HG03354 (cell line): ENCODE data around the gene NRG2.
A peak's percentile ranks its signal among the peaks of the same experiment; 100 is the strongest.

Experiments
- ATAC-seq: cut with Tn5 transposase; IDR thresholded peaks from one replicate; pipeline ENCODE4 v1.9.1; 2021; ENCODE audit warnings: mild to moderate bottlenecking; ENCODE audit not compliant: unreplicated experiment, poor library complexity, severe bottlenecking

The NRG2 gene

DNA sequence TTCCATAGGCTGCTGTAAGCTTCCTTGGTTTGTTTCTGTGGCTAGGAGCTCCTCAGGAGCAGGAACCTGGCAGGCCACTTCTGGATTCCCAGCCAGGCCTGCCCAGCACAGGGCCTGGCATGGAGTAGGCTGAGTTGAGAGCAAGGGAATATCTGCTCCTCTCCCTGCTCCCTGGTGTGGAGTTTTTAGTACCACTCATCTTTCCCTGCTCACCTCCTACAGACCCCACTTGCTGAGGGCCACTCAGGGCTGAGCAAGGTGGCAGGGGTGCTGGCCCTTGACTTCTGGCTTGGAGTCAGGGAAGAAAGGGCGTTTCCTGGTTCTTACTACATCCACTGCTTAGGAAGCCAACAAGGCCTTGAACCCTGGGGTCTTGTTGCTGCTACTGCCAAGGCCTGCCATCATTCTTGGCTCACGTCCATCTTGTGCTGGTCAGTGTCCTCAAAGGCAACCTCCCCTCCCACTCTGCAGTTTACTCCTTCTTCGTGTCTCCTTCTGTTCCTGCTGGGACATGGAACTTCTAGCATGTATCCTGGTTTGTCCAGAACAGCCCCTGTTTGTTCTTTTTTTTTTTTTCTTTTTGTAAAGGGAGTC, 192.6 kb downstream of the NRG2 start:
- no peak for ATAC-seq

DNA sequence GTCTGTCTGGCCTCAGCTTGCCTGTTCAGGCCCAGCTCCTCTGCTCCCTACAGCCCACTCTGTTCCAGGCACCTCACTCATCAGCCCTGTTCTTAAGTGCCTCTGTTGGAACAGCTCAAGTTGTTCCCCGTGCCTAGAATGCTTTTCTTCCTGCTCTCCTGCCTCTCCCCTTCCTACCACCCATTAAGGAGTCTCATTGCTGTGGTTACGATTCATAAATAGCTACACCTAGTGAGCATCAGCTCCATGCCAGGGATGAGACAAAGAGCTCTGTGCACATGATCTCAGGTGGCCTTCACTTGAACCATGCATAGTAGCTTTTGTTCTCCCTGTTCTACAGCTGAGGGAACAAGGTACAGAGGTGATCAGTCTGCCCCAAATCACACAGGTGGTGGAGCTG, 193.2 kb downstream of the NRG2 start:
- ATAC-seq: no peak

GRCh38 chr5:139849501-139849900, 193.6 kb downstream of the NRG2 start:
- ATAC-seq: no peak

DNA sequence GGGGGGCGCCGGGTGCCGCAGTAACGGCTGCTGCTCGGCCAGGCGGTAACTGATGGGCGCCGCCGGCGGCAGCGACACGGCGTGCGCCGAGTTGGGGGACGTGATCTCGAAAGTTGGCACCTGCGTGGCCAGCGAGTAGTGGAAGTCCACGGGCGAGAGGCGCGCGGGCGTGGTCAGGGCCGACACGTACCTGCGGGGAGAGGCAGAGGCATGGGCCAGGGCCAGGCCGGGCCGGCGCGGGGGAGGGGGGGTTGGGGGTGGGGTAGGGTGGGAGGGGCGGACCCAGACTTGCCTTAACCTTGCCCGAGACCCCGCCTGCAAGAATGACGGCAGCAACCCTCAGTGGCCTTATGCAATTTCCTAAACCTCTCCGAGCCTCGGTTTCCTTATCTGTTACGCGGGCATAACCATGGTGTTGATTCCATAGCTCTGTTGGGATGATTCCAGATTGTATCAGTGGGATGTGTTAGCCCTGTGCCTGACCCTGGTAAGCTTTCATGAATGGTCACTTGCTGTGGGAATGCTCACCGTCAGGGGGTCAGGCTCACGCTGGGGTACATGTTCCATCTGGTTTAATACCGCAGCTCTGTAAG, 194.5 kb downstream of the NRG2 start:
- peak; percentile 20 for ATAC-seq

DNA sequence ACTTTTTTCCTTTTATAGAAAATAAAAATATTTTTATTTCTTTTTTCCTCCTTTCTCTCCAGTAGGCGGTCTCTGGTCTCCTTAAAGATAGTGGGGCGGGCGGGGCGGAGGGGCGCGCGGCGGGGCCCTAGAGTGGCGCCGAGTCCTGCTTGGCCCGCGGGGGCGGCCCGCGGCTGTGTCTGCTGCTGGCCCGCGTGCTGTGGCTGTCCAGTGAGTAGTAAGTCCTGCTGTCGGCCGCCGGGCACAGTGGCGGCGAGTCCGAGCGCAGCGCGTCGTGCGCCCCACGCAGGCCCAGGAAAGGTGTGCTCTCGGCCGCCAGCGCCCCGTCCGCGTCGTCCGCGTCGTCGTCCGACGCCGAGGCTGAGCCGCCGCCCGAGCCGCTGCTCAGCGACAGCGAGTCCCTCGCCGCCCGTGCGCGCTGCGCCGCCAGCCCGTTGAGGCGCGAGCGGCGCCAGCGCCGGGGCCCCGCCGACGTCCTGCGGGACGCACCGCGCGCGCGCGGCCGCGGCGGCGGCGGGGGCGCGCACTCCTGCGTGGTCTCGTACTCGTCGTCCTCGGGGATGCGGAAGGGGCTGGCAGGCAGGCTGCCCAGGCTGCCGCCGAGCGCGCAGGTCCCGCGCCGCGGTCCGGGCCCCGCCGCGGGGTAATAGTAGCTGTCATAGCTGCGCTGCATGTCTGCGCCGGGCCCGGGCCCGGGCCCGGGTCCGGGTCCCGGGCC, 195.2 kb downstream of the NRG2 start:
- peak; percentile 67 for ATAC-seq

DNA sequence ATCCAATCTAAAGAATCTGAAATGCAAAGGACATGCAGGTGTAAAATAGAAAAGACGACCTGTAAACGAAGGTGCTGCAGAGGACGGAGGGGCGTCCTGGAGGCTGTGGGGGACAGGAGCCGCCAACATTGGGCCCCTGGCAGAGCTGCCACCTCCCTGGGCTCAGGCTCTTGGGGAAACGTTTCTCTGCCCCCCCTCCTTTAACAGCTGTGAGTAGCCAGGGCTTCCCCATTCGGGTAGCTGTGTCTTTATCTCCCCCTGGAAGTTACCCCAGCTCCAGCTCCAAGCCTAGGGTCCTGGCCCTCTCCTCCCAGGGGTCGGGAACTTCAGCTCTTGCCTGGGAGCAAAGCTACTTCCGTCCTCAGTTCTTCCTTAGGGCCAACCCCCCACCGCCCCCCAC, 196.0 kb downstream of the NRG2 start:
- ATAC-seq: no peak

DNA sequence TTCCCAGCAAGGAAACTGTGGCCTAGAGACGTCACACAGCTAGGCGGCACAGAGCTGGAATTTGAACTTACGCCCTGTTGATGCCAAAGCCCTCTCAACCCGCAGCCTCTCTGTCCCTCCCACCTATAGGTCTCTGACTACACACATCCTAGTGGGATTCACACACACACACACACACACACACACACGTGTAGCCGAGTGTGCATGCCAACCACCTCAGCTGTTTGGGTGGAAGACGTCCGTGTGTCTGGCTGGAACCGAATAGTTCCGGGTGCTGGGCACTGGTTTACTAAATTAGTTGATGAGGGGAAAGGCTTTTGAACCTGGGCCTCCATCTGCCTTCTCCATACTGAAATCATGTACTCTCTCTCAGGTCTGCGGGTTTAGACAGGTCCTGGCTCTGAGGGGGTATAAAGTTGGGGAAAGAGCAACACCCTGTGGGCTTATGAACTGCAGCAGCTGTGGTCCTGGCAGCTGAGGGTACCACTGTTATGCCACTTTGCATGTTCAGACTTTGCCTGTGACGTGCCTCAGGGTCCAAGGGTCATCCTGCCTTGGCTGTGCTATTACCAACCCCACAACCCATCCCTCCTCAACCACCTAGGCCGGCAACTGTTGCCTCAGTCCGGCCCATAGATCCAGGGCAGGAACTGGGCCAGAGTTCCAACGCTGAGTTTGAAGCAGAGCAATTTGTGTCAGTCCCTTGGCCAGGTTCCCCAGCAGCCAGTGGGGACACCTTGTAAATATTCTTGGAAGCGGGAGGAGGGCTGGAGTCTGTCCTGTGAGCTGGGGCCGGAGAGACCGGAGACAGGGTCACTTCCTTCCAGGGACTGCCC, 197.0 kb downstream of the NRG2 start:
- no peak for ATAC-seq

DNA sequence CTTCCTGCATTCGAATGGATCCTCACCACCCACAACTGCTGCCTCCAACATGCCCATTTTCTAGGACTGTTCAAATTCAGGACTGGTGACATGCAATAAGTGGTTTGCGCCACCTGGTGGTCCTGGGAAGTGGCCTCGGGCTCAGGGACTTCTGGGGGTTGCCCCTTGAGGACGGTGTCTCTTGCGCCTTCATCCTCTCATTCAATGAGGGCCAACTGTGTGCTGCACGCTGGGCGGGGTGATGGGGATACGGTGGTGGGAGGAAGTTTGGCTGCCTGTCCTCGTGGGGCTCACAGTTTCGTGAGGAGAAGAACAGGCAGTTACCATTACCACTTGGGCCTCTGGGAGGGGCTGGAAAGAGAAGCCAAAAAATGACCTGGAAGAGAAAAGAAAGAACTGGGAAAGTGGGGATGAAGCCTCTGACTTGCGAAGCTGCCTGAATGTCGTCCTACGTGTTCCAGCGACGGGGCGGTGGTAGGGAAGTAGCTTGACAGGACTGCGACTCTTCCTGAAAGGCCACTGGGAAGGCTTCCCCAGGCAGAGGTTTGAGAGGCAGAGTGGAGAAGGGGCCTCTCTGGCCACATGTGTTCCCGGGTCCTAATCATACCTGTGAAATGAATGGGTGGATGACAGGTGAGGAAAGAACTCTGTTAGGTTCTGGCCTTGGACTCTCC, 198.5 kb downstream of the NRG2 start:
- peak; percentile 56 for ATAC-seq

DNA sequence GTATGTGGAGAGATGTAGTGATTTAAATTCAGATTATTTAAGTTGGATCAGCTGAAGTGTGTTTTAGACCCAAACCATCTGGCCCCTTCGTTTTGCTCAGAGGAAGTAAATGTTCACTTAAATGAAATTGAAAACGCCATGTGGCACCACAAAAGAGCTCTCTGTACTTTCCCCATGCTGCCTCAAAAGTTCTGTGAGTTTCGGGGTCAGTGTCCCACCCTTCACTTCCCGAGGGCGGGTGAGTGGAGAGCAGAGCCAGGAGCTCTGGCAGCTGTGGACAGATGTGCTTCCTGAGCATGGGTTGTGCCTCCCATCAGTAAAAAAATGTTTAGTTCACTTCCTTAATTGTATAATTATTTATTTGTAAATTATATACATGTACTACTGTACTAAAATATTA, 199.1 kb downstream of the NRG2 start:
- no peak for ATAC-seq

- ATAC-seq: no peak
Measured at GRCh38 chr5:139842321-139842720, 200.8 kb downstream of the NRG2 start.

- ATAC-seq: no peak
Measured at GRCh38 chr5:139841549-139841948, 201.6 kb downstream of the NRG2 start.

DNA sequence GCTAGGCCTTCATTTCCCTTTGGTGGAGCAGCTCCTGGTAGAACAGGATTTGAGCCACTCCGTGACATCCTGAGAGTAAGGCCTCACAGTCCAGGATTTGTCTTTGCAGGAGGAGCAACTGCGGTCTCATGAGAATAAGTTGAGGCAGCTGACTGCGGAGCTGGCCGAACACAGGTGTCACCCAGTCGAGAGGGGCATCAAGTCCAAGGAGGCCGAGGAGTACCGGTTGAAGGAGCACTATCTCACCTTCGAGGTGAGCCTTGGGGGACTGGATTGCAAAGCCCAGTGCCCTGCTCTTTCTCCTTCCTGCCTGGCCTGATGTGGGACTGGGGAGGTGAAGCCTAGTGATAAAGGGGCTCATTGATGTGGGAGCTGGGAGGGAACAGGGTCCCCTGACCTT, 203.2 kb downstream of the NRG2 start:
- ATAC-seq: no peak

DNA sequence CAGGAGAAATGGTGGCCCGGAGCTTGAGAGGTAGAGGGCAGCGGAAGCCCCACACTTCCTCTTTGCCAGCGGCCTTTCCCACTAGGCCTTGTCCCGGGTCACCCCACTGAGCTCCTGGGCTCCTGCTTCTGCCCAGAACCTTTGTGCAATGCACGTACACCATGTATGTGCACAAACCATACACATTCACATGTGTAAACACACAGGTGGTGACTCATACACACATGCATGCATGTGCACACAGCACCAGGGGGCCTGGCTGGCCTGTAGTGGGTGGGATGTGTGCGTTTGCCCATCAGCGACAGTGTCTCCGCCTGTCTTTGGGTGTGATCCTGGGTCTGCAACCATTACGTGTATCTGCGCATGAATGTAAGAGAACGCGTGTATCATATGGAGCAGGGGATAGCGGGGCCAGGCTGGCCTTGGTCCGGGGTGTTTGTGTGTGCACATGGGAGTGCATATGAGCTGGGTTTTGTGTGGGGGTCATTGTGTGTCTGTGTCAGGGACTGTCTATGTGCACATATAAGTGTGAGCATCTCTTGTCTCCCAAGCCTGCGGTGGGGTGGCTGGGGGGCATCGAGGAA, 203.8 kb downstream of the NRG2 start:
- ATAC-seq: no peak

- no peak for ATAC-seq
Measured at GRCh38 chr5:139838381-139839197, 204.5 kb downstream of the NRG2 start.

DNA sequence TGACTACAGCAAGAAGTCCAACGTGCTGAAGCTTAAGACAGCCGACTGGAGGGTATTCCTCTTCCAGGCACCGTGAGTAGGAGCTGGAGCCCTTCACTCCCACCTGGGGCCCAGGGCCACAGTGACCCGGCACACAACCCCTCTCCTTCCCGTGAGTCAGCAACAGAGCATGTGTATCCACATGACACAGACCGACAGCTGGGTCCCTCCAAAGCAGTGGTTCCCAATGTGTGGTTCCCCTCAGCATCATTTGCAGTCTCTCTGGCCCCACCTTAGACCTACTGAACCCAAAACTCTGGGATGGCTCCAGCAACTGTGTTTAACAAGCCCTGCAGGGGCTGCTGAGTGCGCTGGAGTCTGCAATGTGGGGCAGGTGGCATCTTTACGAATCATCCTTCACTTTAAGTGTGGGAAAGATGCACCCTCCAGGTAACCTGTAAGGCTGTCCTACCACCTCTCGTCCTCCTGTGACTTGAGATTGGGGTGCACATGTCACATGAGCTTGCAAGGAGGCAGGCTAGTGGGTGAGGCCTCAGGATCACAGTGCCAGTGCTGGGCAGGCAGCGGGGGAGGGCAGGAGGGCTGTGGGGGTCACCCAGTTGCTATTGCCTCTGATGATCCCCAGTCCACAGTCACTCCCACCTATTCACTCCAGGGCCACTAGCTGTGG, 205.3 kb downstream of the NRG2 start:
- ATAC-seq: no peak

- ATAC-seq: no peak
Measured at GRCh38 chr5:139836469-139837208, 206.5 kb downstream of the NRG2 start.

GRCh38 chr5:139835656-139836055, 207.4 kb downstream of the NRG2 start:
- no peak for ATAC-seq

DNA sequence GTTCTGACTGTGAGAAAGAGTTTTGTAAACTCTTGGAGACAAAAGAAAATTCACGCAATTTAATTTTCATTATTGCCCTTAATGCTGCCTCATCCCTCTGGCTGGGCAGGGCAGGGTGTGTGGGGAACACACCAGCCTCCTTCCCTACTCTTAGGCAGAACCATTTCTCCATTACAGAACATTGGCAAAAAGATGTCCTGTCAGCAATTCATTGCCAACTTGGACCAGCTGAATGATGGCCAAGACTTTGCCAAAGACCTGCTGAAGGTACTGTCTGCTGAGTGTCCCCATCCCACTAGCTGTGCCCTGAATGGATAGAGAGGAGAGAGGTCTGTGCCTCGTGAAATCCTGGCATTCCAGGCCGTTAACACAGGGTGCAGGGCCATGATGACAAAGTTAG, 209.6 kb downstream of the NRG2 start:
- ATAC-seq: no peak
